NCI-H2227 treated with DMSO at 0.1 percent for 48 hours (cell line): Measurements from ENCODE around the gene PRSS27.
"Not testable (repeated sequence)": the region's sequence is repeated elsewhere in the genome, so short reads cannot be mapped to it uniquely, and the experiment has no call there.

Experiments used
- DNase-seq: peaks from one replicate; lab custom pipeline; 2025; lab: John Stamatoyannopoulos, UW

Gene PRSS27

DNA sequence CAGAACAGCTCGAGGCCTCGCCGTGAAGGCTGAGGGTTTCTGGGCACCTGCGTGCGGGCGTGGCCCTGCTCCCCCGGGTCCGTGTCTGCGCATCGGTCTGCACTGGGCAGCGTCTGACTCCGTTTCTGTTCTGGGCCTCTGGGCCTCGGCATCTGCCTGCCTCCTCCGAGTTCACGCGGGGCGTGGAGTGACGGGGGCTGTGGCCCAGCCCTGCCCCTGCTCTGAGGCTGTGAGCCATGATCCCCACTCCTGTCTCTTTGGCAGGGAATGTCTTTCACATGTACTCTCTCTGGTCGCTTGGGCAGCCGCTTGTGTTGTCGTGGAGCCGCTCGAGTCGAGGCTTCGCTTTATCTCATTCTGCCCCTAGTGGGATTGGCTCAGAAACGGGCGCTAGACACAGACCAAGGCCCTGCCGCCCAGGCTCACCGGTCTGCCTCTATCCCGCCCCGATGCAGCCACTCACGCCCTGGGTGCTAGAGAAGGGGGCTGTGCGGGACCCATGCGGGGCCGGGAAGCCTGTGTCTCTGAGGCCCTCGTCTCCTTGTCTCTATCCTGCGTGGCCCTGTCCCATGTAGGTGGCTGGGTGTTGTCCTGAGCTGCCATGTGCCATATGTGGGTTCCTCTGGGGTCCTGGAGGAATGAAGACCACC, 23.3 kb downstream of the PRSS27 start:
- not testable (repeated sequence) for DNase-seq

DNA sequence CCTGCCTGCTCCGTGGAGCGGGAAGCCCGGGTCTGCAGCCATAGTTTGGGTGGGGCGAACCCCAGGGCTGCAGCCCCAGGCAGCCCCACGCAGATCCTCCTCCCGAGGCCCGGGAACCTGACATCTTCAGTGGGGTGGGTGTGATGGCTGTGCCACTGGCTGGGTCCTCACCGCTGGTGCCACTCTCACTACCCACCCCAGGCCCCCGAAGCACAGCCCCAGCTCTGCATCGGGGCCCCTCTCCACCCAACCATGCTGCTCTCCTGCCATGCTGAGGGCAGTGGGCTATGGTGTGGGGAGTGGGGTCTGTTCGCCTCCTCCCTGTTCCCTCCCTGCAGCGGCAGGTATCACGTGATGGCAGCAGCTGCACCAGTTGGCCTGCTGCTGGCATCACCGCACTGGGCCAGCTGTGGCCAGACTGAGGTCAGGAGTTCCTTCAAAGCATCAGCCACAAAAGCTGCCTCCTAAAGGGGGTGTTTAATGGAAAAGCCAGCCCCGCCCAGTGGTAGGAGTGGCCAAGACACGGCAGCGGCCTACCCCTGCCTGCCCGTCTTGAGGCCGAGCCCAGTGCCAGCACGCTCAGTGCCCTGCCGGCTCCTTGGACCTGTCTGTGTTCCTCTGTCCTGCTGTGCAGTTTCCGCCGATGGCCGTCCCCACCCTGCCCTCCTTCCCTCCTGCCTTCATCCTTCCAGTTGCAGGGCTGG, 26.9 kb downstream of the PRSS27 start:
- DNase-seq: peak; percentile 50

DNA sequence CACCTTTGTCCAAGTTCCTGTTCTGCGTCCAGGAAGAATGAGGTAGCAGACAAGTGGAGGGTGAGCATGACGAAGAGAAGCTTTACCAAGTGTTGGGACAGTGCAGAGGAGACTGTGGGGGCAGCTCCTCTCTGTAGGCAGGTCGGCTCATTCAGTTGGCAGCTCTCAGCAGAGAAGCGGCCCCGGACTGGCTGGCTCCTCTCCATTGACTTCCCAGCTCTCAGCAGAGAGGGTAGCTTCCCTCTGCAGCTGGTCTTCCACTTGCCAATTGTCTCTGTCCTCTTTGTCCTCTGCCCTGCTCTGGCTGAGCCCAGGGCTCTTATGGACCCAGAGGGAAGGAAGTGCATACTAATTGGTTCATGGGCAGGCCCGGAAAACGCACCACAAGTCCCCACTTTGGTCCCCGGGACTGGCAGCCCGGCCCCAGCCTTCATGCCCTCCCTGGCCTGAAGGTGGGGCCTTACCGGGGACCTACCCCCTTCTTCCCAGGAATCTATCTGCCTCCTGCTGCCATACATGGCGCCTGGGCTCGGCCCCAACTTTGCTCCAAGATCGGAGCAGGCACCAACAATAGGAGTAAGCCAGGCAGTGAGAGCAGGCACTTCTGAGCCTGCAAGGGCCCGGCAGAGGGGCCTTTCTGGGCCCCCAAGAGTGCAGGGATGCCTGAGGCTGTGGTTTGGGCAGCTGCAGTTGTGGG, 27.6 kb downstream of the PRSS27 start:
- no peak for DNase-seq

DNA sequence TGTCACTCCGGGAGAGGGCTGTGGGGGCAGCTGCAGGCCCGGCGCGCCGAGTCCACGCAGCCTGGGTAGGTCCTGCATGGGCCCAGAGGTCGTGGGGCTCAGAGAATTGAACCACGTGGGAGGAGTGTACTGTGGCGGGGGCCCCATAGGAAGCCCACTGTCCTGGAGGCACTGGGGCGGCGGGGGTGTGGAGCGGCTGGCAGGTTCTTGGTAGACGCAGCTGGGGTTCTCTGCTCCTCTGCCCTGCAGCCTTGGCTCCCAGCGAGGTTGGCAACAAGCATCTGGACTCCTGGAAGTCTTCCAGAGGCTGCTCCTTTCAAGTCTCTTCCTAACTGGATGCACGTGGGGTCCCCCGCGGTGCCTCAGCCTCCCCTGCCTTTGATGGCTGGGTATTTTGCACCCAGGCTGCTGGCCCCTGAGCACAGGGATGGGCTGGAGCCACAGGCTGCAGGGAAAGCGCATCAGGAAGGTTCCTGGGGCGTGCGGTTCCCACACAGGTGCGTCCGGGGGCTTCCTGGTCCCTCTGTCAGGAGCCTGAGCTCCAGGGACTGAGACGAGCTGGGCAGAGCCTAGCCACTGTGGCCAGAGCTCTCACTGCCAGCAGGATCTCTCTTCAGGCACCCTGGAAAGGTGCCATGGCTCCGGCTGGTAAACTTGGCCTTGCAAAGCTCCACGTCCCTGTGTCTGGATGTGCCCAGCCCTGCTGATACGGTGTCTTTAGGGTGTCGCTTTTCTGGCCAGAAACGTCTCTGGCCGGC, 28.4 kb downstream of the PRSS27 start:
- no peak for DNase-seq

DNA sequence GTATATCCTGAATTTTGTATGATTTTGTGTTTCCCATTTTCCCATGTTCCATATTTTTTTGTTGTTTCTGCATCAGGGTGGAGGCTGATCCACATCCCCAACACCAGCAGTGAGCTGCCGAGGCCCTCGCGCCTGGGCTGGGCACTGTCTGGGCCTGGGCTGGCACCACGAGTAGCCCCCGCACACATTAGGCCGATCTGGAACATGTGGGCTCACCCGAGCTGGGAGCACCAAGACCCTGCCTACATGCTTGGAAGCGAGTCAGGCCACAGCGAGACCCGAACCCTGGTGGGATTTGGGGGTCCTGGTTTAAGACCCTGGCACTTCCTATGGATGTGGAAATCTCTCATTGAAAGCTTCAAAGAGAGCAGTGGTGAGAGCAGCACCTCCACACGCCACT, 29.2 kb downstream of the PRSS27 start:
- no peak for DNase-seq

DNA sequence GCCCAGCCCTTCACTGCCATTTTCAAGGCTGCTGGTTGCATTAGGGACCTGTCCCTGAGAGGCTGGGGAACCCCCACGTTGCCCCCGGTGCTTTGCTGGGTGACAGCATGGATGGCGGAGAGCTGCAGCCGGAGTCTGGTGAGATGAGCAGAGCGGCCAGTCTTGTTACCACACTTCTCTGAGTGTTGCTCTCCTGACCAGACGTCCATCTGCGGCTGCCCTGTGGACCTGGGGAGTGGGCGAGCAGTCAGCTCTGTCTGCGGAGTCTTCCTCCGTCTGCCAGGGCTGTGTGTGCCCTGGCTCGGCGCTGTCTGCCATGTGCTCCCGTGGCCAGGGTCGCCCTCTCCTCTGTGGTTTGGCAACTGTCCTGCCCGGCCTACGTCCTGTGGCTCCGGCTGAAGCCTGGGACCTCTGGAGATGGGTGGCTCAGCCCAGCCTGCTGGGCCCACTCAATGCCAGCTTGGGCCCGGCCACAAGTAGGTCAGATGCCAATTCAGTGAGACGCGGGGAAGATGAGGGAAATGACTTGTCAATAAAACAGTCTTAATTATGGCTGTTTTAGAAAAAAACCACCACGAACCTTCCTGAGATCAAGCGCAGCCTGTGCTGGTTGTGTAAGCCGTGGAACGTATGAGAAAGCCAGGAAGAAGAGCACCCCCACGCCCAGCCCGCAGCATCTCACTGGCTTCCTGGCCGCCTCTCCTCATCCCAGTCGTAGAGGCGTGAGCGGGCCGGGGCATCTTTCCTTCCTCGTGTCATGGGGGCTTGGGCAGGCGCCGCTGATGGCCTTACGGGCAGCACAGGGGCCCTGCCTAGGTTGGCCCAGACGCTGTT, 29.8 kb downstream of the PRSS27 start:
- DNase-seq: no peak

DNA sequence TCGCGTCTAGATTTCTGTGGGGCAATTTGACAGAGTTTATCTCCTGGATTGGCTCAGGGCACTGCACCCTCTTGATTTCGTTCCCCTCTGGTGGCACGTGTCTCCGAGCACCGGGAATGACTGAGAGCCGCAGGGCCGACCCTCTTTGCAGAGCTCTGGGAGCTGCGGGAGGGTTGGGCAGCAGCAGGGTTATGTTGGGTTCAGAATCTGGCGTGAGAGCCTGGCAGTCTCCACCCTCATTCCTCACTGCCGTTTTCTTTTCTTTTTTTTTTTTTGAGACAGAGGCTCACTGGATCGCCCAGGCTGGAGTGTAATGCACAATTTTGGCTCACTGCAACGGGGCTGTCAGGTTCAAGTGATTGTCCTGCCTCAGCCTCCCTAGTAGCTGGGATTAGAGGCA, 30.6 kb downstream of the PRSS27 start:
- DNase-seq: not testable (repeated sequence)

DNA sequence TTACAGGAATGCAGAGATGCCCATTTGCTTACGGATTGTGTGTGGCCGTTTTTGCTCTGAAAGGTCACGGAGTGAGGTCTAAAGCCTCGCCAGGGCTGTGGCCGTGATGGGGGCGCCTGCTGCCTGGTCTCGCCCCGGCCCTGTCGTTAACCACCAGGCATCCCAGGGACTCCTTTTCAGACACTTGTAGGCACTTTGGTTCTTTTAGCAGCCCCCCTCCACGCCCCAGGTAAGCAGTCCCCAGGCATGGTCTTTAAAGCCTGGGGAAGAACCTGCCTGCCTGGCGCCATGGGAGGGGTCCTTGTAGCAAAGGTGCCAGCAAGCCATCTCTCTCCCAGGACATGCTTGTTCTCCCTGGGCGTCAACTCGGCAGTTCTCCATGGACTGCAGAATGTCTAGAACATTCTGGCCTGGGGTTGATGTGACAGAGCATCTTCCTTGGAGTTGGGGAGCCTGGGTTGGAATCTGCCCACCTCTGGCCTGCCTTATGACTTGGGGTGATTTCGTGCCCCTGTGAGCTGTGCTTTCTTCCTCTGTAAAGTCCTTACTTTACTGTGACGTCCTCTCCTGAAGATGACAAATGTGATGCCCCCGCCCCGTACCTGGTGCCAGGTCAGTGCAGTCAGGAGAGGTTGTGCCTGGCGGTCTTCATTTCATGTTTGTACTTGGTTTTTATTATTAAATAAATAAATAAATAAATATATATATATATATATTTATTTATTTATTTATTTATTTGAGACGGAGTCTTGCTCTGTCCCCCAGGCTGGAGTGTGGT, 32.3 kb downstream of the PRSS27 start:
- no peak for DNase-seq

DNA sequence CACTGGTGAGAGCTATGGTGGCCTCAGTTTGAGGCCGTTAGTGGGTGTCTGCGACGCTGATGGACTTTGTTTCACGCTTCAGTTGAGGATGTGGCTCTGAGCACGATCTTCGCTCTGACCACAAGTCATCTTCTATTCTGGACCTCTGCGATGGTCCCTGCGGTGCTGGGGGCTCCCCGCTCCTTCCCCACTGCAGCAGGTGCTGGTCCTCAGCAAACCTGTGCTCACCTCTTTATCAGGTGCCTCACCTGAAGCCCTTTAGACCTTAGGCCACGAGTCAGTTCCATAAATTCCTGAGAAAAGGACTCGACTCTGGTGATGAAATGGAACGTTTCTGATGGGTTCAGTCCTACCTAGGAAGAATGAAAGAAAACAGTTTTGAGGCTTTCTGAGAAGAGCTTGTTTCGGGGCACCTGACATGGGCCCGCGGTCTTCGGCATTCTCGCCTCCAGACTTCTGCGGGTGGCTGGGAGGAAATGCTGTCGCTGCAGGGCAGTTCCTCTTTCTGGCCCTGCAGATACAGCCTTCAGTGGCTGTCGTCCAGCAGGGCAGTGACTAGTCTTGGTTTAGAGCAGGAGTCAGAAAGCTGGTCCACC, 33.0 kb downstream of the PRSS27 start:
- DNase-seq: no peak

DNA sequence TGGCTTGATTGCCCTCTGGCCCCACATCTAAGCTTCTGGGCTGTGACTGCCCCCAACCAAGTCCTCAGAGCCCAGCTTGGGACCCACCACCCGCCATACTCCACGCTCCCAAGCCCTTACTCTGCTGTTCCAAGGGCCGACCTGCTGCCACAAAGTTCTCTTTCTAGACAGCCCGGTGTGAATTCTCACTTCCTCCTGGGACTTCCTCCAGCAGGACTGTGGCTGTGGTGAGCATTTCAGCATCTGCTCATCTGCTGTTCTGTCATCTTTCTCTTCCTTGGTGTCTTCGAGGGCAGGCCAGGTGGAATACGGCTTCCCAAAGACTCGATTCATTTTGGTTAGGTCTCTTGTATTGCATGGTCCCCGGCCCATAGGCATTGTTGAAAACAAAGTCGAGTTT, 33.9 kb downstream of the PRSS27 start:
- not testable (repeated sequence) for DNase-seq

DNA sequence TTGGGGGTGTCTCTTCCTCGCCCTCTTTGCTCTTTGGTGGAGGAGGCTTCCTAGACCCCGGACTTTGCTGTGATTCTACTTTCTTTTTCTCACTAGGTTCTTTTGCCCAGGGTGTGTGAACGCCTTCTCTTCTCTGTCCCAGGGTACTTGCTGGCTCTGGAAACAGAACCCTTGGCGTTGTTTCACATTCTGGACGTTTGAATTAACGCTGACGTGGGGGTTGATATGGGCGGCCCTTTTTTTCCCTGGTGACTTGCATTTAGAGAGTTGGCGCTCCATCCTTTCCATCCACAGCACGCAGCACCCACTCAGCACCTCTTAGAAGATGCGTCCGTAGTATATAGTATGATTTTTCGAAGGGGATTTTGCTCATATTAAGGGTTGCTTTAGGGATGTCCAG, 37.0 kb downstream of the PRSS27 start:
- not testable (repeated sequence) for DNase-seq

DNA sequence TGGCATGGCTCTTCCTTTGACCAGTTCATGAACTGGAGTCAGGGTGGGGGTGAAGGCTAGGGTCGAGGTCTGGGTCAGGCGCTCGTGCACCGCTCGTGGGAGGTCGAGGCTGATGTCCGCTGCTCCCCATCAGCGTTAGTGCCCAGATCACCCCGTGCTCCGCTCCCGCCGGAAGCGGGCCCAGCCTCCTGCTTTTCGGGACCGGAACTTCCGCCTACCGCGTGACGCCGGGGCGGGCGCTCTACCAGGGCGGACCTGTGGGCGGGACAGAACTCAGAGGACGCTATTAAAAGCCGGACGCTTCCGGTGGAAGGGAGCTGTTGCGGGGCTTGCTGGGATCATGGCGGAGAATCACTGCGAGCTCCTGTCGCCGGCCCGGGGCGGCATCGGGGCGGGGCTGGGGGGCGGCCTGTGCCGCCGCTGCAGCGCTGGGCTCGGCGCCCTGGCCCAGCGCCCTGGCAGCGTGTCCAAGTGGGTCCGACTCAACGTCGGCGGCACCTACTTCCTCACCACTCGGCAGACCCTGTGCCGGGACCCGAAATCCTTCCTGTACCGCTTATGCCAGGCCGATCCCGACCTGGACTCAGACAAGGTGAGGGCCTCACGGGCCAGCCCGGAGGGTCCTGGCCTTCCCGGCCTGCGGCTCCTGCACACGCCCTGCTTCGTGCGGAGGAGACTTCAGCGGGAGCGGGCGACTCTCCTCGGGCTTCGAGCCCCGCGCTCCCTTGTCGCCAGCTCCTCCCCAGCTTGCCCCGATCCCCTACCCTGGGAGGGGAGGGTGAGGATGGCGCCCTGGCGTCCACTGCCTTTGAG, 37.6 kb downstream of the PRSS27 start, which contains the start of gene KCTD5:
TSS of gene KCTD5 (plus strand) at position 315 of the 813 bp plus-strand sequence. CDS start at position 341, 26 bp downstream.
- peak; percentile 99 for DNase-seq

DNA sequence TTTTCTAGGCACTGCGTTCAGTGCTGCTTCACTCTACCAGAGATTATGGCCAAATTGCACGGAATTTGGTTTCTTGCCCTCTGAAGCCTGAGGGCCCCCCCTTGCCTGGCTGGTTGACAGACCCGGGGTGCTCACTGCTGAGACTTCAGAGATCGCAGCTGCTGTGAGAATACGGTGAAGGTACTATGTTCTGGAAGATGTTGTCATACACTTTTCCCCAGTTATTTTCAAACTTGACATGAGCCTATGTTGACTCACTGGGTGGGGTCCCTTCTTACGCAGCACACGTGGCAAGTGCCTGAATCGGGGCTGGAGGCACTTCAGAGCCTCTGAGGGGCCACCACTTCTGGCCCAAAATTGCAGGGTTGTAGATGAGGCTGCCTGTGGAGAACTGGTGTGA, 39.7 kb downstream of the PRSS27 start:
- peak; percentile 48 for DNase-seq

DNA sequence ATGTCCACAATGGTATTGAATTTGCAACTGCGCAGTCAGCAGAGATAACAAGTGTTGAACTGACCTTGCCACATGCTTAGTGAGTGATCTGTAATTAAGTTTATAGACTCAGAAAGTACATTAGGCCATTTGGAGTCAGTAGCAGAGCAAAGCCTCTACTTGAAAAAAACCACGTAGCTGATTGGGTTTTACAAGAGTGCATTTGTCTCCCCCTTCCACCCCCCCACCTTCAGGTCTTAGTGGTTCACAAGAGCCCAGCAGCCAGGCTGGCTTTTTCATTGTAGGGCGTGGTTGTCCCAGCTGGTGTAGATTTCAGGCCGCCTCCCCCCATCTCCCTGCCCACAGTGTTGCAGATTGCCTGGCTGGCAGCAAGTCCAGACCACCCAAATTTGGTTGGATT, 40.1 kb downstream of the PRSS27 start:
- peak; percentile 96 for DNase-seq

DNA sequence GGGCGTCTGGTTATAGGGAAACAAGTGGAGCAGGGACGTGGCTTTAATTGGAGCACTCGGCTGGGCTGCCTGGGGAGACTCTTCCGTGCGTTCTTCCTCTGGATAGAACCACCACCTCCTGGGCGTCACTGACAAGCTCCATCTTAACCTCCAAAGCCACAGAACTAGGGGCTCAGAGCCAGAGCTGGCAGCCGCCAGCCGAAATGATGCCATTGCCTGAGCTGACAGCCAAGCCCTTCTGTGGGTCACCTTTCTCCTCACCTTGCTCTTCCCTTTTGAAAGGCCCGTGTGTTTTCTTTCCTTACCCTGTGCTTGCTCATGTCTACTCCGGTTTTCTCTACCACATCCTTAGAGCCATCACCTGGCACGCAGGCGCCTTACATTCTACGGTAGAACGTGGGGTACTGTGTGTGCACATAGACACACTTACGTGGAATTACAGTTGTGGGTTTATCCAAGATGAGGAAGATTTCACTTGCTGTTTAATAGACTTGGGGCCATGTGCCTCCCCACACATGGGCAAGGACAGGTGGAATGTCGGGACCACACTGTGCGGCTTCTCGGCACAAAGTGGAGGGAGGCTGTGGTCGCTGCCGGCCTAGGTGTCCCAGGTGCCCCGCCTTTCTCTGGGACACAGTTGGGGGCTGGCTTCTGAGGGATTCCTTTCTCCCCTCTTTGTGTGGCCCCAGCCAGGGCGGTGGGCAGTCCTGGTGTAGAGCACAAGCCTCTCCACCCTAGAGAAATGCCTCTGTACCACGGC, 41.6 kb downstream of the PRSS27 start:
- not testable (repeated sequence) for DNase-seq

DNA sequence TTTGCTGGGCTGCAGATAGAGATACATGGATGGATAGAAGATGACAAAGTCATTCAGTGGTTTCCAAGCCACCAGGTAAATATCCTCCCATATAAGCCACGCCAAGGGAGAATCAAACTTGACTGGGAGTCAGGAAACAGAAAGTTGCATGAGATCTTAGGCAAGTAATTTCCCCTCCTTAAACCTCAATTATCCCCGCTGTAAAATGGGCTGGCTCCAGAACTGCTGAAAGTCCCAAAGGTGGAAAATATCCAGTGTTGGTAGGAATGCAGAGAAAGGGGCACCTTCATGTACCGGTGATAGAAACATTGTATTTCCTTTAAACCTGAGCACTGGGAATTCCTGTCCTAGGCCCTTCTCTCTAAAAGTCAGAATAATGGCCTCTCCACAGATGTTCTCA, 43.1 kb downstream of the PRSS27 start:
- DNase-seq: not testable (repeated sequence)

DNA sequence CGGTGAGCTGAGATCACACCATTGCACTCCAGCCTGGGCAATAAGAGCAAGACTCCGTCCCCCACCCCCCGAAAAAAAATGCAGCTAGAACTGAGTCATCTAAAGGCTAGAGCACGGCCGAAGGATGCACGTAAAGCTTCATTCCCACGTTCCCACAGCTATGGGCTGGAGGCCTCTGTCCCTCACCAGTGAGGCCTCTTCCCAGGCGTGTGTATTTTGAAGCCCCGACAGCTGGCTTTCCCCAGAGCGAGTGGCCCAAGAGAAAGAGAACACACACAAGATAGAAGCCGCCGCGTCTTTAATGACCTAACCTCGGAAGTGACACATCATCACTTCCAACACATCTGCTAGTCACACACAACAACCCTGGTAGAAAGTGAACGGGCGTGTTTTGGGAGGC, 44.3 kb downstream of the PRSS27 start:
- DNase-seq: no peak

DNA sequence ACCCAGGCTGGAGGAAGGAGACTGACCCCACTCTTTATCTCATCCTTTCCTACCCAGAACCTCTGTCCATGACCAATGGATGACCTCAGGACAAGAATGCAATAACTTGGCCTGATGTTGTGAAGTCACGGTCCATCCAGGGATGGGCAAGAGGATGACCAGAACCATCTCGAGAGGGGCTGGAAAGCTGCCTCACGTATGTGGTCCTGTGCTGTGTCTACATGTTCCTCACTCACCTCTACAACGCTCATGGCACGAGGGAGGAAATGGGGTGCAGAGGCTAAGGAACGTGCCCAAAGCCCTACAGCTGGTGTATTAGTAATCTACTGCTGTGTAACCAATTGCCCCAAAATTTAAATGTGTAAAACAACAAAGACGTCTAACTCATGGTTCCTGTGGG, 45.0 kb downstream of the PRSS27 start:
- no peak for DNase-seq
